Stimulated activated effector memory CD8-positive, alpha-beta T cell treated with anti-CD3 and anti-CD28 coated beads, Interleukin-12 subunit alpha, Interleukin-12 subunit beta, amount 100 ng/mL, for 72 hours (primary cell): ENCODE measurements around the gene CYB5RL.

Experiments used
- ATAC-seq: fragments of 150-1000 bp; cut with Tn5 transposase; 2 replicates; pipeline ENCODE4 v1.10.0; 2021
- DNase-seq, 2 donors: peaks; one replicate each; pipeline ENCODE4 v3.0.0; 2021 to 2022; ENCODE audit warnings: low spot score in 2 of 2
- H3K27ac Mint-ChIP-seq: one replicate; pipeline ENCODE4 v1.8.0; 2022; ENCODE audit warnings: mild to moderate bottlenecking, mixed read lengths
- H3K36me3 Mint-ChIP-seq: one replicate; pipeline ENCODE4 v1.8.0; 2022; ENCODE audit warnings: mild to moderate bottlenecking, mixed read lengths
- H3K4me1 Mint-ChIP-seq: one replicate; pipeline ENCODE4 v1.8.0; 2022; ENCODE audit warnings: mixed read lengths
- H3K4me3 Mint-ChIP-seq: one replicate; pipeline ENCODE4 v1.8.0; 2022; ENCODE audit warnings: mild to moderate bottlenecking, mixed read lengths
- H3K9me3 Mint-ChIP-seq: one replicate; pipeline ENCODE4 v1.8.0; 2022; ENCODE audit warnings: mixed read lengths

Gene CYB5RL

GRCh38 chr1:54230507-54231339 lies 30.9 kb upstream of the CYB5RL start:
- Mint-ChIP-seq H3K4me1 (peaks cover 42% of the 10 kb centered on the region), H3K9me3 (no peaks in the 10 kb centered on the region), H3K4me3 (peak overlapping the region; percentile 53), H3K36me3 (peaks cover 57% of the 10 kb centered on the region), H3K27ac (peak overlapping the region; percentile 86)
- DNase-seq, result peak in 1 of 2 donors; percentile 69
- ATAC-seq, result peak; percentile 84

DNA sequence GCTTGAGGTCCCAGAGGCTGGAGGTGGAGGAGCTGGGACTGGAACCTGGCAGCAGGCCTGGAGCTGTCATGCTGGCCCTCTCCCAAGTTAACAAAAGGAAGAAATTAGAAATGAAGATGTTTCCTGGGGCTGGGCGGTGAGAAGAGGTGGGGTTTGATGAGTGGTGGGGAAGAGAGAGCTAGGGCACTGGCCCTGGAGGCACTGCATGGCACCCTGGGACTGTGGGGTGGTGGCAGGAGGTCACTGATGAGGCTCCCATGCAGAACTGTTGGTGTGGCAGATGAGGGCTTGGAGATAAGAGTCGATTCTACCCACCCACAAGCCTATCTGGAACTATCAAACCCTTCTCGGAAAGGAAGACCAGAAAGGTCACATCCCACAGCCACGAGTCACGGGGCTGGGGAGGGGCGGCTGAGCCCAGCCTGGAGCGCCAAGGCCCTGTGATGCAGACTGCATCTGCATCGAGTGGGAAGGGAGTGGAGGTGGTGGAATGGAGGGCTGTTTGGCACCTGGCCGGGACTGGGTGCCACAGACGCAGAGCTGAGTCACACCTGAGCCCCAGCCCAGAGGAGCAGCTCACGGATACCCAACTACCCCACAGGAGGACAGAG lies 29.6 kb upstream of the CYB5RL start:
- Mint-ChIP-seq H3K4me1 (peaks cover 42% of the 10 kb centered on the region), H3K36me3 (peaks cover 56% of the 10 kb centered on the region), H3K4me3 (peak overlapping the region; percentile 53), H3K27ac (peak overlapping the region; percentile 86), H3K9me3 (no peaks in the 10 kb centered on the region)
- no peak for DNase-seq
- ATAC-seq, result peak; percentile 51

- H3K9me3 Mint-ChIP-seq, result no peaks in the 10 kb centered on the region
- H3K4me1 Mint-ChIP-seq, result peaks cover 42% of the 10 kb centered on the region
- ATAC-seq (no peak), DNase-seq (no peak)
- peak overlapping the region; percentile 53 for H3K4me3 Mint-ChIP-seq
- H3K36me3 Mint-ChIP-seq, result peaks cover 59% of the 10 kb centered on the region
- H3K27ac Mint-ChIP-seq, result peak overlapping the region; percentile 86
Observed at GRCh38 chr1:54228638-54229079, 28.8 kb upstream of the CYB5RL start.

- no peak overlapping the region for H3K4me3 Mint-ChIP-seq
- peaks cover 42% of the 10 kb centered on the region for H3K4me1 Mint-ChIP-seq
- DNase-seq (no peak), ATAC-seq (no peak)
- peak overlapping the region; percentile 26 for H3K27ac Mint-ChIP-seq
- no peaks in the 10 kb centered on the region for H3K9me3 Mint-ChIP-seq
- peaks cover 59% of the 10 kb centered on the region for H3K36me3 Mint-ChIP-seq
Observed at GRCh38 chr1:54227891-54228310, 28.1 kb upstream of the CYB5RL start.

- Mint-ChIP-seq H3K4me1 (peaks cover 42% of the 10 kb centered on the region), H3K9me3 (no peaks in the 10 kb centered on the region), H3K4me3 (no peak overlapping the region), H3K36me3 (peaks cover 65% of the 10 kb centered on the region), H3K27ac (peak overlapping the region; percentile 26)
- DNase-seq, result no peak
- no peak for ATAC-seq
Observed at GRCh38 chr1:54227091-54227602, 27.3 kb upstream of the CYB5RL start.

GRCh38 chr1:54225986-54226559 lies 26.2 kb upstream of the CYB5RL start:
- Mint-ChIP-seq H3K4me1 (peaks cover 45% of the 10 kb centered on the region), H3K27ac (peak overlapping the region; percentile 85)

GRCh38 chr1:54225378-54225777 lies 25.5 kb upstream of the CYB5RL start:
- no peak for ATAC-seq
- peaks cover 74% of the 10 kb centered on the region for H3K36me3 Mint-ChIP-seq
- peak overlapping the region; percentile 85 for H3K27ac Mint-ChIP-seq

More at GRCh38 chr1:54225986-54226559, 26.2 kb upstream of the CYB5RL start:
- DNase-seq, result no peak
- ATAC-seq, result no peak
- Mint-ChIP-seq H3K4me3 (no peak overlapping the region), H3K36me3 (peaks cover 75% of the 10 kb centered on the region), H3K9me3 (no peaks in the 10 kb centered on the region)

DNA sequence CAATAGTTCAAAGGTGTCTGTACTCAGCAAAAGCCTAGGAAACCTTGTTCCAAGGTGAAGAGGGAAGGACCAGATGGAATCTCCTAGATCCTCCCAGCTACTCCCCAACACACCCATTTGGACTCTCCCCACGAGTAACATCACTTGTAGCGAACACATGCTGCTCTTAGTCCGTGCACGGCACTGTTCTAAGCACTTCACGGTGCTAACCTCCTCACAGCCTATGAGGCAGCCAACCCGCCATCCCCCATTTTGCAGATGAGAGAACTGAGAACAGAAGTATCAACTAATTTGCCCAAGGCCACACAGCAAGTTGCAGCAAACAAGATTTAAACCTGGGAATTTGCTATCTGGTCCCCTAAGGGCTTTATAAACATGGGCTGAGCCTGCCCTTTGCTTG lies 24.4 kb upstream of the CYB5RL start:
- Mint-ChIP-seq H3K9me3 (no peaks in the 10 kb centered on the region), H3K36me3 (peaks cover 72% of the 10 kb centered on the region), H3K4me3 (no peak overlapping the region), H3K27ac (peak overlapping the region; percentile 85), H3K4me1 (peaks cover 26% of the 10 kb centered on the region)
- ATAC-seq (no peak), DNase-seq (no peak)

More at GRCh38 chr1:54225378-54225777, 25.5 kb upstream of the CYB5RL start:
- Mint-ChIP-seq H3K4me1 (peaks cover 38% of the 10 kb centered on the region), H3K9me3 (no peaks in the 10 kb centered on the region), H3K4me3 (no peak overlapping the region)
- no peak for DNase-seq

DNA sequence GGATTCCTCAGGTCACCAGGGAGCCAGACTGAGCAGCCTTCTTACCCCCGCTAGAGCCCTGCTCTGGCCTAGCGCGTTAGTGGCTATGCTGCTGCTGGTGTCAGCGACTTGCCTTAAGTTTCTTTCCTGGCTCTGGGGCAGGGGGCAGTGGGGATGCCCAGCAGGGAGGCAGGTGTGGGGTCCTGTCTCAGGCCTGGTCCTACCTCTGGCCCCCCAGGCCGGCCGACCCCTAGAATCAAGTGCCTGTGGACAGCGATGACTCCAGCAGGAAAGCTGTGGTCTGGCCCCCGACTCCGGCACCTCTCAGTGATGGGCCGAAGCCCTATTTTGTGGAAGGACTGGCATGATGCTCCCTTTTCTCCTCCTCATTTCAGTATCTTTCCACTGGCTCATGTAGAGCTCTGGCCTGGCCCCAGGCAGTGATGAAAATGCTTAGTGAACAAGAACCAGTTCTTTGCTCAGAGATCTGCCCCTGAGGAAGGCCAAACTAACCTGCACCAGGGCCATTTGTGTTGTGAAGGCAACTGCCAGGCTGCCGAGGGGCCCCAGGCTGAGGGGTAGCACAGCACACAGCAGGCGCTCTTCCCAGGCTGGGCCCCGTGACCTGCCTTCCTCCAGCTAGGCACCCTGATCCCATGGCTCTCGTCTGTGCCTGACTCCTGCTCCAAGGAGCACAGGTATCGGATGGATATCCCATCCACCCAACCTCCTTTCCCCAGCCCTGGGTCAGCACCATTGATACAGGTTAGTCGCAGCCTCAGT lies 23.8 kb upstream of the CYB5RL start:
- DNase-seq, result no peak
- H3K9me3 Mint-ChIP-seq, result no peaks in the 10 kb centered on the region
- peaks cover 22% of the 10 kb centered on the region for H3K4me1 Mint-ChIP-seq
- H3K27ac Mint-ChIP-seq, result peak overlapping the region; percentile 85
- no peak for ATAC-seq
- H3K4me3 Mint-ChIP-seq, result no peak overlapping the region
- peaks cover 73% of the 10 kb centered on the region for H3K36me3 Mint-ChIP-seq

DNA sequence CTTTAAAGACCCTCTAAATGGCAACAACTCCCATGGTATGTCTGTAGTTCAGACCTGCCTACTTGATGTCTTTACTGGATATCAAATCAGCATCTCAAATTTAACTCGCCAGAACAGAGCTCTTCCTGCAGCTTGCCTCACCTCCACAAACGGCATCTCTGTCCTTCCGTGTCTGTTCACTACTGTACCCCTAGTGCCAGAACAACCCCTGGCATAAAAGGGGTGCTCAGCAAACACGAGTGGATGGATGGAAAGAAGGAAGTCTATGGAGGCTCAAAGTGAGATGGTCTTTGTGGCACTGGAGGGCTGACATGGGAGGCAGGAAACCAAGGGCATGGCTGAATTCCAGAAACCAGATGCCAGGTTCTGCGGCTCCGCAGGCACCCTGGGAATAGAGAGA lies 22.9 kb upstream of the CYB5RL start:
- DNase-seq (no peak), ATAC-seq (no peak)
- Mint-ChIP-seq H3K27ac (peak overlapping the region; percentile 85), H3K4me1 (peaks cover 15% of the 10 kb centered on the region), H3K36me3 (peaks cover 73% of the 10 kb centered on the region), H3K4me3 (no peak overlapping the region), H3K9me3 (no peaks in the 10 kb centered on the region)

GRCh38 chr1:54221867-54222484 lies 22.1 kb upstream of the CYB5RL start:
- Mint-ChIP-seq H3K27ac (peak overlapping the region; percentile 85), H3K4me3 (no peak overlapping the region)
- ATAC-seq, result no peak

GRCh38 chr1:54221113-54221834 lies 21.4 kb upstream of the CYB5RL start:
- Mint-ChIP-seq H3K4me1 (peaks cover 15% of the 10 kb centered on the region), H3K27ac (peak overlapping the region; percentile 85), H3K4me3 (no peak overlapping the region), H3K36me3 (peaks cover 73% of the 10 kb centered on the region), H3K9me3 (no peaks in the 10 kb centered on the region)
- DNase-seq (no peak), ATAC-seq (no peak)

More at GRCh38 chr1:54221867-54222484, 22.1 kb upstream of the CYB5RL start:
- Mint-ChIP-seq H3K36me3 (peaks cover 73% of the 10 kb centered on the region), H3K4me1 (peaks cover 15% of the 10 kb centered on the region), H3K9me3 (no peaks in the 10 kb centered on the region)
- no peak for DNase-seq

- Mint-ChIP-seq H3K9me3 (no peaks in the 10 kb centered on the region), H3K36me3 (peaks cover 73% of the 10 kb centered on the region), H3K27ac (peak overlapping the region; percentile 83), H3K4me1 (peaks cover 15% of the 10 kb centered on the region), H3K4me3 (no peak overlapping the region)
- ATAC-seq, result no peak
- DNase-seq, result no peak
Observed at GRCh38 chr1:54220004-54220811, 20.4 kb upstream of the CYB5RL start.
